Activated CD8-positive, alpha-beta memory T cell treated with anti-CD3 and anti-CD28 coated beads, Interleukin-2, amount 50 U/mL, for 24 hours (primary cell): ENCODE results near the gene PTPRN.
A peak's percentile ranks its signal among the peaks of the same experiment; 100 is the strongest.

ENCODE experiments used
- DNase-seq: peaks from one replicate; pipeline ENCODE4 v3.0.0-alpha.2; 2020; ENCODE audit errors: extremely low read depth

The PTPRN gene

GRCh38 chr2:219308142-219309101, 779 bp downstream of the PTPRN start:
- DNase-seq, result no peak

GRCh38 chr2:219306047-219306446, 3.2 kb downstream of the PTPRN start:
- DNase-seq, result no peak

GRCh38 chr2:219304223-219304622, 5.0 kb downstream of the PTPRN start:
- no peak for DNase-seq

- no peak for DNase-seq
Measured at GRCh38 chr2:219302412-219302968, 6.7 kb downstream of the PTPRN start.

GRCh38 chr2:219300022-219300421, 9.2 kb downstream of the PTPRN start:
- no peak for DNase-seq

- no peak for DNase-seq
Measured at GRCh38 chr2:219299372-219299760, 9.8 kb downstream of the PTPRN start.

- DNase-seq, result peak; percentile 79
Measured at GRCh38 chr2:219298759-219299371, 10.3 kb downstream of the PTPRN start.

- no peak for DNase-seq
Measured at GRCh38 chr2:219297766-219298456, 11.3 kb downstream of the PTPRN start.

- DNase-seq, result no peak
Measured at GRCh38 chr2:219296631-219297391, 12.4 kb downstream of the PTPRN start.

- no peak for DNase-seq
Measured at GRCh38 chr2:219296142-219296541, 13.1 kb downstream of the PTPRN start.

GRCh38 chr2:219294356-219295351, 14.5 kb downstream of the PTPRN start:
- peak; percentile 65 for DNase-seq

GRCh38 chr2:219293736-219294231, 15.4 kb downstream of the PTPRN start:
- no peak for DNase-seq

GRCh38 chr2:219292616-219293015, 16.6 kb downstream of the PTPRN start:
- DNase-seq, result no peak

- no peak for DNase-seq
Measured at GRCh38 chr2:219291910-219292490, 17.2 kb downstream of the PTPRN start.

GRCh38 chr2:219291394-219291793, 17.8 kb downstream of the PTPRN start:
- no peak for DNase-seq

GRCh38 chr2:219290381-219291171, 18.6 kb downstream of the PTPRN start:
- no peak for DNase-seq

- no peak for DNase-seq
Measured at GRCh38 chr2:219289537-219290361, 19.5 kb downstream of the PTPRN start.

- DNase-seq, result no peak
Measured at GRCh38 chr2:219289195-219289536, 20.0 kb downstream of the PTPRN start.
